Mucosa of gallbladder (tissue), 1 donor: ENCODE data around the gene BTN3A1. TPM values are rescaled to one million over a fixed set of nuclear protein-coding genes. Genes with fewer than 3 reads are reported as not detected.
"Not testable (repeated sequence)": the region's sequence is repeated elsewhere in the genome, so short reads cannot be mapped to it uniquely, and the experiment has no call there.

Source experiments
- DNase-seq: peaks from one replicate; pipeline ENCODE4 v3.0.0-alpha.2; 2020; ENCODE audit warnings: low spot score
- total RNA-seq: library from RNA; stranded (reverse); gene quantifications from one replicate; pipeline ENCODE4 v1.2.1, GENCODE V29; 2021
- donor health status: DM: no; HTN: no; CAD: no.

BTN3A1 gene
- total RNA-seq, 1 donor from 2014 or later, result 32.1 TPM

- no peak for DNase-seq
Observed at GRCh38 chr6:26414281-26414680, 12.2 kb downstream of the BTN3A1 start.

GRCh38 chr6:26415036-26415614, 13.1 kb downstream of the BTN3A1 start:
- no peak for DNase-seq

GRCh38 chr6:26415791-26416190, 13.7 kb downstream of the BTN3A1 start:
- DNase-seq, result no peak

- no peak for DNase-seq
Observed at GRCh38 chr6:26416288-26416687, 14.2 kb downstream of the BTN3A1 start.

GRCh38 chr6:26418077-26418476, 16.0 kb downstream of the BTN3A1 start:
- not testable (repeated sequence) for DNase-seq

GRCh38 chr6:26418795-26419194, 16.7 kb downstream of the BTN3A1 start:
- not testable (repeated sequence) for DNase-seq

- peak; percentile 17 for DNase-seq
Observed at GRCh38 chr6:26420688-26421171, 18.7 kb downstream of the BTN3A1 start.

DNA sequence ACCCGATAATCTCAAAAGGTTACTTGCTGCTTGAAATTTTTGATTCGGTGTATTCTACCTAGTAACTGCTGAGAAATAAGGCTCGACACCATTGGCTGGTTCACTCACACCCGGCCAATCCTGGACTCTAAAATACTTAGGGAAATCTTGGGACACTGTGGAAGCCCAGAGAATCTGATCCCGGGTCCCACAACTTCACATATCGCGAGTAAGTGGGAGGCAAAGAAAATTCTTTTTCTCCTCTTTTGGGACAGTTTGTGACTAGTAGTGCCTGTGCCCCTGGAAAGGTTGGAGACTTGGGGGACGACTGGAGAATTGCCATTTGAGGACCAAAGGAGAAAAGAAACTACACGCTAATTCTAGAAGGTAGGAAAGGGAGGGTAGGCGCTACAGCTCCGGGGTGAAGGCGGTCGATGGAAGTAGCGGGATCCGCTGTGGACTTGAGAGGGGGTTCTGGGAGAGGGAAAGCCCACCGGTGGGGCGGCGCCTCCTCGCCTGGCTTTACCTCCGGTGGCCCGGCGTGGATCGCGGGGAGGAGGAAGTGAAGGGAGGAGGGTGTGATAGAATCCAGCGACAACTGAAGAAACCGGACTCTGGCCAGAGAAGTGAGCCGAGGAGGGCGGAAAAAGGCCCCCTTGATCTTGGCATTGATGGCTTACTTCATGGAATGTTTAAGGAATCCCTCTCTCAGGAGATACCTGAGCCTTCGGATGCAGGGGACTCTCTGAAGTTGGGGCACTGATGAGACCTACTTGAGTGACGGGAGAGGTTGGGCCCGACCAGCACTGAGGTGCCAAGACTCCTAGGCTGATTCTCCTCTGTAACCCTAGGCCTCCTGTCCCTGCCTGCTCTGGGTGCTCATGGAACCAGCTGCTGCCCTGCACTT, 19.4 kb downstream of the BTN3A1 start:
- DNase-seq, result peak; percentile 83

DNA sequence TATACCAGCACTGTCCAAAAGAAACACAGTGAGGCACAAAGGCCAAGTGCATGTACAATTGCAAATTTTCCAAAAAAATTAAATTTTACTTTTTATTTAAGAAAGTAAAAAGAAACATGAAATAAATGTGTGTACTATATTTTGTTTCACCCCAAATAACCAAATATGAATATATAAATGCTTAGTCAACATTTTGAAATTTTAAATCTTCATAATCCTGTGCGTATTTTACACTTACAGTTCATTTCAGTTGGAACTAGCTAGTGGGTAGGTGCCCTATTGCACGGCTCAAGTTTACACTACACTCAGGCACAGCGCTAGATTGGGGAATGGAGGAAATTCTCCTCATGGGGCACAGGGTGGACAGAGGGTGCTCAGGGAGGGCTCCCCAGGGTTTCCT, 20.3 kb downstream of the BTN3A1 start:
- DNase-seq, result no peak

DNA sequence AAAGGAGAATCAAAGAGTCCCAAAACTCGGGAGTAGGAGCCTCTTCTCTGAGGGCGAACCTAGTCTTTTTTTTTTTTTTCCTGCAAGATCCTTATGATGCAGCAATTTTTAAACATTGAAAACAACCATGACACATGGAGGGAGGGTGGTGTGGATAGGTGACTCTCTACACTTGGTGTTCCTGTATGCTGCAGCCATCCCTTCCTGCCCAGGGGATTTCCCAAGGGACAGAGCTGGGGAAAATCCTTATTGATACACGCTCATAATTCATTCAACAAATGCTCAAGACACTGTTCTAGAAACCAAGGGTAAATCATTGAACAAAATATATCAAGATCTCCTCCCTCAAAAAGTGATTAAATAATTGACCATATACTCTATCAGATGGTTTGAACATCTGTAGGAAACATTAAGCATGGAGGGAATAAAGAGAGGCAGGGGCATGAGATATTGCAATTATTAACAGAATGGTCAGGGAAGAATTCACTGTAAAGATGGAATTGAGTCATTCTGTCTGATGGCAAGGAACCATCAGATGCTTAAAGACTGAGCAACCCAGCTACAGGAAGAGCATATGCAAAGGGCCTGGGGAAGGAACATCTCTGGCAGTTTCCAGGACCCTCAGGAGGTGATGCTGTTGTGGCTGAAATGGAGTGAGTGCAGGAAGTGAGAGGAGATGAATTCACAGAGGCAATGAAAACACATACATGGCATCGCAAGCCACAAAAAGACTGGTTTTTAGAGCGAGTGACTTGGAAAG, 24.8 kb downstream of the BTN3A1 start:
- no peak for DNase-seq

DNA sequence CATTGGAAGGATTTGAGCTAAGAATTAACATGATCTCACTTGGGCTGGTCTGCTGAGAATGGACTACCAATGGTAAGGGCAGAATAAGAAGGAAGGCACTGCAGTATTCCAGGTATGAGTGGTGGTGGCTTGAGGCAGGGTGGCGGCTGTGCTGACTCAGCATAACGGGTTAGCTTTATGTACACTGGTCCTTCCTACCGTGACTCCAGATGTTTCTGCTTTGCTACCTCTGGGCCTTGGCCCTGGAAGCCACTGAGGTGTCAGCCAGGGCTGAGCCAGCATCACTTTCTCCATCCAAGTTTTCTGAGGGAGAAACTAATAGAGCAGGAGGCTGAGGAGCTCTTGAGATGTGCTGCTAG, 25.4 kb downstream of the BTN3A1 start:
- DNase-seq, result no peak

GRCh38 chr6:26428206-26428605, 26.1 kb downstream of the BTN3A1 start:
- DNase-seq, result no peak

GRCh38 chr6:26430787-26431186, 28.7 kb downstream of the BTN3A1 start:
- DNase-seq, result no peak

DNA sequence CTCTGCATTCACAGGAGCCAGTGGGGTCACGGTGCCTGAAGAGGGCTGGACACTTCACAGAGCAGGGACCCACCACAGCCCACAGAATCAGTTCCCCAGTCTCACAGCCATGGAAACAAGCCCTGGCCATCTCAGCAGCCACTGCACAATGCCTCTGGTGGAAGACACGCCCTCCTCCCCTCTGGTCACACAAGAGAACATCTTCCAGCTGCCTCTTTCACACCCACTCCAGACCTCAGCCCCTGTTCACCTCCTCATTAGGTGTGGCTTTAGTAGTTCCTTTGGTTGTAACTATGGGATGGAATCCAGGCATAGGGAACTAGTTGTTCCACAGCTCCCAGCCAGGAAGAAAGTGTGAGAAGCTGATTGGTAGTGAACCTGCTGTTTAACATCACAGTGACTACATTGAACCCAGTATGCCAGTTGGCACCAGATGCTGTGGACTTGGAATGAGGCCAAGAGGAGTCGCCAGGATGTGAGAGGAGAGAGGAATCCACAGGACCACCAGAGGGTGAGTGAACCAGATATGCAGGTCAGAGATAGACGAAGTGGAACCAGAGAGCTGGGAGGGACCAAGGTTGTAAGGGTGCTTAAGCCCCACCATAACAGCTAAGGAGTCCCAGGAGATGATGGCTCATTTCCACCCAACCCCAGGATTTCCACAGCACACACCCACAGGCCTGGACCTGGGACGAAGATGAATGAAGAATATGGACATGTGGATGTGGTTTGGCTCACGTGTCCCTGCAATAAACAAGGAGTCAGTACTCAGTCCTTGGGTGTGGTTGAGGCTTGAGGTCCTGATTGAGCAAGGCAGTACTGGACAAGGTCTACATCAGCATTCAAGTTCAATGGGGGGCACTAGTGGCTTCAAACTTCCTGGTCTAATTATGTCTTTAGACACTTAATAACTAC, 29.4 kb downstream of the BTN3A1 start:
- DNase-seq, result no peak

- DNase-seq, result no peak
Observed at GRCh38 chr6:26432627-26433201, 30.6 kb downstream of the BTN3A1 start.

DNA sequence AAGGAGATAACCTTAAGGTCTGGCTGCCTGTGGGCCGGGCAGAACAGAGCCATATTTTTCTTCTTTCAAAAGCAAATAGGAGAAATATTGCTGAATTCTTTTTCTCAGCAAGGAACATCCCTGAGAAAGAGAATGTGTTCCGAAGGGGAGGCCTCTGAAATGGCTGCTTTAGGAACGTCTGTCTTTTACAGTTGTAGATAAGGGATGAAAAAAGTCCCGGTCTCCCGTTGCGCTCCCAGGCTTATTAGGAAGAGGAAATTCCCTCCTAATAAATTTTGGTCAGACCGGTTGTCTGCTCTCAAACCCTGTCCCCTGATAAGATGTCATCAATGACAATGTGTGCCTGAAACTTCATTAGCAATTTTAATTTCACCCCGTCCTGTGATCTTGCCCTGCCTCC, 31.6 kb downstream of the BTN3A1 start:
- DNase-seq, result not testable (repeated sequence)

DNA sequence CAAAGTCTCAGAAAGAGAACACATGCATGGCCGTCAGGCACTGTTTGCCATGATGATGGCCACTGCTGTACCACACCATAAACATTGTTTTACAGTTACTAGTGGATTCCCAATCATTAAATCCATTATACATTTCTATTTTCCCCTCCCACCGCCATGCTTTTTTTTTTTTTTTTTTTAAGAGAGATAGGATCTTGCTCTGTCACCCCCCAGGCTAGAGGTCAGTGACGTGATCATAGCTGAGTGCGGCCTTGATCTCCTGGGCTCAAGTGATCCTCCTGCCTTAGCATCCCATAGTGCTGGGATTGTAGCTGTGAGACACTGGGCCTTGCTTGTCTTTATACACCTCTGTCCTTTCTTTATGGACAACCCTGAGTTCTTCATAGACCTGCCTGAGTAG, 33.9 kb downstream of the BTN3A1 start:
- no peak for DNase-seq

GRCh38 chr6:26437550-26437949, 35.5 kb downstream of the BTN3A1 start:
- DNase-seq, result no peak

DNA sequence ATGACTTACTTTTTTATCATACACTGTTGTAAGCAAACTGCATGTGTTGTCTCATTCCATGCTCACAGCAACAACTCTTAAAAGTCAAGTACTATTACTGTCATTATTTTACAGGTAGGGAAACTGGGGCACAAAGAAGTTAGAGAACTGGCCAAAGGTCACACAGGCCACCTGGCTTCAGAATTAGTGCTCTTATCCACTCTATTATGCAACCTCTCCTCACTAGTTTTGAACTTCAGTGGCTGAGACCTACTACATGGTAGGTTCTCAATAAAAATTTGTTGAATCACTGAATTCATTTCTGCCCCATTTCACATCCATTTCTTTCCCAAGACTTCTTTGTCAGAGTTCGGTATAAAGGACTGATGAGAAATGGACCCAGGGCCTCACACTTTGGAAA, 35.9 kb downstream of the BTN3A1 start:
- DNase-seq, result no peak

- no peak for DNase-seq
Observed at GRCh38 chr6:26439151-26440125, 37.4 kb downstream of the BTN3A1 start.
